Lung (tissue), 16 donors: Measurements from ENCODE around the gene MVB12B. TPM values are rescaled to one million over a fixed set of nuclear protein-coding genes. Genes with fewer than 3 reads are reported as not detected.
"Not testable (repeated sequence)": the region's sequence is repeated elsewhere in the genome, so short reads cannot be mapped to it uniquely, and the experiment has no call there.

Experiments used
- ATAC-seq: fragments of 200-7000 bp; cut with Tn5 transposase; one replicate; pipeline ENCODE4 v1.9.1; 2020; ENCODE audit warnings: moderate number of reproducible peaks; ENCODE audit not compliant: insufficient read depth, low FRiP score
- DNase-seq, 3 donors: peaks; one replicate each; pipeline ENCODE4 v3.0.0-alpha.2; 2013 to 2017
- H3K27ac ChIP-seq, 2 donors: one replicate each; pipeline ENCODE4 v1.5.1; 2013; ENCODE audit warnings: mild to moderate bottlenecking in 2 of 2, moderate library complexity in 2 of 2, control low read depth in 1 of 2, inconsistent platforms in 1 of 2, low read depth in 1 of 2, low read length in 1 of 2
- H3K27me3 ChIP-seq, 3 donors: one replicate each; pipeline ENCODE4 v1.5.1; 2013; ENCODE audit warnings: low read length in 2 of 3; ENCODE audit not compliant: control insufficient read depth in 3 of 3, insufficient read depth in 3 of 3
- H3K36me3 ChIP-seq, 4 donors: one replicate each; pipeline ENCODE4 v1.5.1; 2013; ENCODE audit warnings: low read length in 4 of 4, mild to moderate bottlenecking in 1 of 4, moderate library complexity in 1 of 4; ENCODE audit not compliant: control insufficient read depth in 4 of 4, insufficient read depth in 4 of 4
- H3K4me1 ChIP-seq, 5 donors: one replicate each; pipeline ENCODE4 v1.5.1; 2013; ENCODE audit warnings: low read length in 5 of 5, mild to moderate bottlenecking in 2 of 5, moderate library complexity in 1 of 5; ENCODE audit not compliant: control insufficient read depth in 5 of 5, insufficient read depth in 5 of 5
- H3K4me3 ChIP-seq: one replicate; pipeline ENCODE4 v1.5.1; 2013; ENCODE audit warnings: mild to moderate bottlenecking, control low read depth, moderate library complexity
- H3K9ac ChIP-seq, 2 donors: one replicate each; pipeline ENCODE4 v1.5.1; 2013; ENCODE audit warnings: low read length in 2 of 2, control low read depth in 1 of 2; ENCODE audit not compliant: insufficient read depth in 1 of 2
- H3K9me3 ChIP-seq, 4 donors: one replicate each; pipeline ENCODE4 v1.5.1; 2013; ENCODE audit warnings: low read length in 3 of 4, mild to moderate bottlenecking in 1 of 4, moderate library complexity in 1 of 4; ENCODE audit not compliant: control insufficient read depth in 4 of 4, insufficient read depth in 3 of 4
- CTCF ChIP-seq: IDR thresholded peaks from 2 replicates; pipeline ENCODE4 v1.5.1; 2012; ENCODE audit warnings: mild to moderate bottlenecking; ENCODE audit errors: control extremely low read depth, extremely low read depth
- WGBS, 2 donors: extraction: QIAGEN DNeasy Blood & Tissue Kit; methylation state at CpG; one replicate each; pipeline ENCODE4 v1.1.7; 2013; 5-methylcytosine and 5-hydroxymethylcytosine counted together
- long read RNA-seq, 5 donors: transcript quantifications; one replicate each; lab custom pipeline, GENCODE V29; 2026
- polyA plus RNA-seq, 2 donors: library from polyadenylated mRNA; stranded (reverse); fragments of 200-250 nt; gene quantifications; one replicate each; pipeline ENCODE4 v1.2.1, GENCODE V29; 2013
- total RNA-seq, 2 donors: library from RNA; depleted of rRNA in 1 of 2; stranded (reverse); fragments of >200 nt in 1 of 2; gene quantifications; one replicate each; pipeline ENCODE4 v1.2.1, GENCODE V29; 2014 to 2021
- donor health status: control.
- donor health status: control.
- donor health status: Bipolar disorder and iron deficiency.
- donor health status: healthy.
- donor health status: DM: yes; HTN: yes; CAD: no.

The MVB12B gene, protein sequence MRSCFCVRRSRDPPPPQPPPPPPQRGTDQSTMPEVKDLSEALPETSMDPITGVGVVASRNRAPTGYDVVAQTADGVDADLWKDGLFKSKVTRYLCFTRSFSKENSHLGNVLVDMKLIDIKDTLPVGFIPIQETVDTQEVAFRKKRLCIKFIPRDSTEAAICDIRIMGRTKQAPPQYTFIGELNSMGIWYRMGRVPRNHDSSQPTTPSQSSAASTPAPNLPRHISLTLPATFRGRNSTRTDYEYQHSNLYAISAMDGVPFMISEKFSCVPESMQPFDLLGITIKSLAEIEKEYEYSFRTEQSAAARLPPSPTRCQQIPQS
- 10 to 100 TPM; 20.7 to 33.6 TPM for total RNA-seq
- 10 to 100 TPM in 1 of 2 donors, 1 to 10 TPM in 1; 9.5 to 12.4 TPM for polyA plus RNA-seq
- long read RNA-seq, donor 1, full-length matches to known transcripts: 9 of 9 reads
- long read RNA-seq, donor 1, partial matches to known transcripts: 0 of 9 reads
- long read RNA-seq, donor 1, other reads (novel, unspliced or antisense): 0 of 9 reads
- long read RNA-seq, donor 2, full-length matches to known transcripts: 1 of 1 reads
- long read RNA-seq, donor 2, partial matches to known transcripts: 0 of 1 reads
- long read RNA-seq, donor 2, other reads (novel, unspliced or antisense): 0 of 1 reads
- long read RNA-seq, donor 3, full-length matches to known transcripts: 5 of 5 reads
- long read RNA-seq, donor 3, partial matches to known transcripts: 0 of 5 reads
- long read RNA-seq, donor 3, other reads (novel, unspliced or antisense): 0 of 5 reads
- long read RNA-seq, donor 4, partial matches to known transcripts: 0 of 1 reads
- long read RNA-seq, donor 4, other reads (novel, unspliced or antisense): 0 of 1 reads
- long read RNA-seq, donor 5, full-length matches to known transcripts: 6 of 18 reads
- long read RNA-seq, donor 5, partial matches to known transcripts: 12 of 18 reads
- long read RNA-seq, donor 5, other reads (novel, unspliced or antisense): 0 of 18 reads

GRCh38 chr9:126326228-126327005, at the start of gene MVB12B:
MVB12B (plus strand) TSS chr9:126326829; CDS start chr9:126326930, 101 bp downstream.
- 4 to 10% methylated on average over 32 to 94 of the region's 94 CpGs for WGBS, 2 donors
- peak; percentile 58 to 61 (median 61) for DNase-seq
- H3K9ac ChIP-seq: peak within 1 kb of the TSS; percentile 80 to 81
- no peaks in the 10 kb centered on the region for H3K36me3 ChIP-seq
- ATAC-seq: no peak
- TF ChIP-seq CTCF: no peak
- no peaks in the 10 kb centered on the region for H3K27me3 ChIP-seq
- H3K27ac ChIP-seq: peak within 1 kb of the TSS; percentile 58 to 83
- H3K4me3 ChIP-seq: peak within 1 kb of the TSS; percentile 73
- H3K9me3 ChIP-seq: peaks cover 0 to 3% (median 0%) of the 10 kb centered on the region in 4 donors
- peaks cover 0 to 15% (median 8%) of the 10 kb centered on the region in 5 donors for H3K4me1 ChIP-seq

GRCh38 chr9:126283799-126284465, 42.7 kb upstream of the MVB12B start:
- ATAC-seq (no peak), DNase-seq (no peak)
- no peaks in the 10 kb centered on the region for H3K4me1 ChIP-seq
- no peak overlapping the region for H3K4me3 ChIP-seq
- peaks cover 0 to 3% (median 0%) of the 10 kb centered on the region in 4 donors for H3K9me3 ChIP-seq
- H3K36me3 ChIP-seq: no peaks in the 10 kb centered on the region
- TF ChIP-seq CTCF: no peak
- 94 to 96% methylated on average over 9 of the region's 9 CpGs for WGBS, 2 donors
- no peaks in the 10 kb centered on the region for H3K27me3 ChIP-seq
- no peak overlapping the region for H3K27ac ChIP-seq
- no peak overlapping the region for H3K9ac ChIP-seq

DNA sequence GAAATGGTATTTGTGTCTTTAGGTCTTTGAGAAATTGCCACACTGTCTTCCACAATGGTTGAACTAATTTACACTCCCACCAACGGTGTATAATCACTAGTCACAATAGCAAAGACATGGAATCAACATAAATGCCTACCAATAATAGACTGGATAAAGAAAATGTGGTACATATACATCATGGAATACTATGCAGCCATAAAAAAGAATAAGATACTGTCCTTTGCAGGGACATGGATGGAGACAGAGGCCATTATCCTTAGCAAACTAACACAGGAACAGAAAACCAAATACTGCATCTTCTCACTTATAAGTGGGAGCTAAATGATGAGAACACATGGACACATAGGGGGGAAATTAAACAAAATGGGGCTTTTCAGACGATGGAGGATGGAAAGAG, 41.0 kb upstream of the MVB12B start:
- not testable (repeated sequence) for ATAC-seq, H3K9me3 ChIP-seq, H3K4me3 ChIP-seq, H3K36me3 ChIP-seq, H3K4me1 ChIP-seq, DNase-seq, H3K9ac ChIP-seq, H3K27ac ChIP-seq, H3K27me3 ChIP-seq
- WGBS, 2 donors: 73 to 89% methylated on average over 2 of the region's 2 CpGs
